GM12873 (cell line): Measurements from ENCODE around the gene TNRC6A.

Experiments used
- CTCF ChIP-seq: IDR thresholded peaks from 2 replicates; pipeline ENCODE4 v1.5.1; 2012; ENCODE audit warnings: low read depth, mild to moderate bottlenecking, moderate library complexity, low read length, control low read depth; ENCODE audit not compliant: insufficient read depth; ENCODE audit errors: missing control alignments

Gene TNRC6A

GRCh38 chr16:24839347-24839972 is 110.0 kb downstream of the TNRC6A start:
- no peak for TF ChIP-seq CTCF

- no peak for TF ChIP-seq CTCF
Observed at GRCh38 chr16:24841291-24841690, 111.8 kb downstream of the TNRC6A start.

- TF ChIP-seq CTCF, result no peak
Observed at GRCh38 chr16:24844101-24845030, 114.9 kb downstream of the TNRC6A start.

- TF ChIP-seq CTCF, result no peak
Observed at GRCh38 chr16:24845726-24846547, 116.5 kb downstream of the TNRC6A start, which contains the start of gene SLC5A11. SLC5A11 (plus strand) TSS chr16:24845963; CDS start chr16:24858644, 12,681 bp downstream.

GRCh38 chr16:24846548-24847357 is 117.3 kb downstream of the TNRC6A start:
- TF ChIP-seq CTCF, result no peak

GRCh38 chr16:24847358-24847664 is 117.9 kb downstream of the TNRC6A start:
- TF ChIP-seq CTCF, result no peak

GRCh38 chr16:24848065-24848464 is 118.6 kb downstream of the TNRC6A start:
- TF ChIP-seq CTCF, result no peak
